ENCODE results near the gene RRBP1. TPM values are rescaled to one million over a fixed set of nuclear protein-coding genes. Genes with fewer than 3 reads are reported as not detected.

The RRBP1 gene
- total and polyA plus RNA-seq, 4 donors = 75.4 to 202 (median 130) TPM

GRCh38 chr20:17605131-17605660, 76.8 kb downstream of the RRBP1 start:
- H3K27me3 ChIP-seq (ENCODE audit: control insufficient read depth in 4 of 4, insufficient read depth in 4 of 4, low read length in 3 of 4) = no peaks in the 10 kb centered on the region
- peaks cover 0 to 5% (median 0%) of the 10 kb centered on the region in 4 donors for H3K36me3 ChIP-seq (ENCODE audit: control insufficient read depth in 4 of 4, insufficient read depth in 3 of 4, low read depth in 1 of 4, low read length in 3 of 4)
- peak overlapping the region in 1 of 3 donors; percentile 29 for H3K4me3 ChIP-seq (ENCODE audit: low read depth in 1 of 3, low read length in 3 of 3)
- TF ChIP-seq TAF1 (conservative IDR thresholded peaks at IDR 0.05) (no peak), HNF4A (conservative IDR thresholded peaks at IDR 0.05) (peak; percentile 34 to 53), FOXA1 (IDR thresholded peaks at IDR 0.05) (peak; percentile 87), REST (IDR thresholded peaks at IDR 0.05) (peak; percentile 29), HNF4G (IDR thresholded peaks at IDR 0.05) (no peak), GABPA (IDR thresholded peaks at IDR 0.05 in 1 of 2, conservative IDR thresholded peaks at IDR 0.05 in 1 of 2) (no peak), JUND (IDR thresholded peaks at IDR 0.05) (no peak), NR2F2 (IDR thresholded peaks at IDR 0.05) (peak; percentile 9), EGR1 (IDR thresholded peaks at IDR 0.05; ENCODE audit: low read depth in 2 of 2) (peak in 1 of 2 donors; percentile 16), YY1 (IDR thresholded peaks at IDR 0.05) (peak; percentile 85), ATF3 (IDR thresholded peaks at IDR 0.05) (no peak), ZBTB33 (IDR thresholded peaks at IDR 0.05) (peak; percentile 34), SP1 (IDR thresholded peaks at IDR 0.05) (peak; percentile 52), RXRA (IDR thresholded peaks at IDR 0.05) (peak; percentile 50 to 69), FOXA2 (IDR thresholded peaks at IDR 0.05) (peak; percentile 83), CTCF (IDR thresholded peaks at IDR 0.05; ENCODE audit: low read depth, low read length, missing input control) (no peak), RAD21 (IDR thresholded peaks at IDR 0.05) (peak; percentile 51 to 55), MAX (IDR thresholded peaks at IDR 0.05) (peak; percentile 69)
- peak overlapping the region; percentile 67 to 68 for H3K27ac ChIP-seq (ENCODE audit: low read depth in 1 of 2, low read length in 2 of 2)
- H3K9ac ChIP-seq (ENCODE audit: low read depth in 1 of 2, low read length in 2 of 2) = no peak overlapping the region
- peaks cover 2 to 32% (median 24%) of the 10 kb centered on the region in 4 donors for H3K4me1 ChIP-seq (ENCODE audit: control insufficient read depth in 4 of 4, insufficient read depth in 4 of 4, low read length in 3 of 4)
- WGBS = 30% methylated on average over 5 of the region's 5 CpGs
- H3K9me3 ChIP-seq (ENCODE audit: control insufficient read depth in 4 of 4, low read length in 3 of 4) = no peaks in the 10 kb centered on the region
- no peak for DNase-seq (ENCODE audit: low spot score)
